Skeletal muscle satellite cell (primary cell): ENCODE data around the gene SGIP1.
A peak's percentile ranks its signal among the peaks of the same experiment; 100 is the strongest.

Source experiments
- H3K27me3 ChIP-seq: 2 replicates; pipeline ENCODE4 v1.7.0; 2013; ENCODE audit warnings: low read length; ENCODE audit not compliant: control insufficient read depth, insufficient read depth
- H3K36me3 ChIP-seq: 2 replicates; pipeline ENCODE4 v1.7.0; 2013; ENCODE audit warnings: mild to moderate bottlenecking, control low read depth, low read length; ENCODE audit not compliant: insufficient read depth
- H3K4me1 ChIP-seq: 2 replicates; pipeline ENCODE4 v1.7.0; 2013; ENCODE audit warnings: low read length; ENCODE audit not compliant: control insufficient read depth, insufficient read depth
- H3K4me2 ChIP-seq: 2 replicates; pipeline ENCODE4 v1.7.0; 2013; ENCODE audit warnings: mild to moderate bottlenecking, low read length
- H3K4me3 ChIP-seq: 2 replicates; pipeline ENCODE4 v1.7.0; 2013; ENCODE audit warnings: low read length
- H3K9ac ChIP-seq: 2 replicates; pipeline ENCODE4 v1.7.0; 2013; ENCODE audit warnings: mild to moderate bottlenecking, low read depth, low read length, moderate library complexity
- H3K9me3 ChIP-seq: replicated peaks from 2 replicates; pipeline ENCODE4 v1.7.0; 2013; ENCODE audit warnings: mild to moderate bottlenecking, control low read depth, low read length

SGIP1 gene

DNA sequence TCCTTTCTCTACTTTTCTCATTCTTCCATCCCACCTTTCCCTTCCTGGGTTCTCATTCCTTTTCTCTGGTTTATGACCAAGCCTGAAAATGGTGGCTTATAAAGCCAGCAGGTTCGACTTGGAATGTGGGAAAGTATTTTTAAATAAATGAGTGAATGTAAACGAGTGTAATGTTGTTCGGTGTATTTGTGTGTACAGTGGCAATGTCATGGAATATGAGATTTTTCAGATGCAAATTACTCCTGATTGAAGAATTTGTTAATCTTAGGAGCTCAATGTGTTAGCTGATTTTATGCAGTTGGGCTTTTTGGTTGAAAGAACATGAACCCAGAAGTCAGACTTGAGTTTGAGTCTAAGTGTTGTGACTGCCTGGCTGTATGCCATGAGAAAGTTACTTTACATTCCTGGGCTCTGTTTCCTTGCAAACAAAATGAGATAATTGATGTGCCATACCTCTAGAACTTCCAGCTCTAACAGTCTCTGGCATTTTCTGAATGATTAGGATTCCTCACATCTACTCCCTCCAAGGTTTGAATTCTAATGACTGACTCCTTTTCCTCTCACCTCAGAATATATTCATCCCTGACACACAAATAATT, 6.6 kb downstream of the SGIP1 start:
- no peaks in the 10 kb centered on the region for H3K27me3 ChIP-seq
- H3K4me3 ChIP-seq, result no peak overlapping the region
- H3K4me1 ChIP-seq, result peaks cover 32% of the 10 kb centered on the region

DNA sequence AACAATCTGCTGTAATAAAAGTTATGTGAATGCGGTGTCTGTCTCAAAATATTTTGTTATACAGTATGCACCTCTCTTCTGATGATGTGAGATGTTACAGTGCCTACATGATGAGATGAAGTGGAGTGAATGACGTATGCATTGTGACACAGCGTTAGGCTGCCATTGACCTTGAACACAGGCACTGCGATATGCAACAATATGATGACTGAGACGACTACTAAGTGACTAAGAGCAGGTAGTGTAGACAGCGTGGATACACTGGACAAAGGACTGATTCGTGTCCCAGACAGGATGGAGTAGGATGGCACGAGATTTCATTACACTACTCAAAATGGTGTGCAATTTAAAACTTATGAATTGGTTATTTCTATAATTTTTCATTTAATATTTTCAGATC, 8.4 kb downstream of the SGIP1 start:
- H3K27me3 ChIP-seq, result no peaks in the 10 kb centered on the region
- no peaks in the 10 kb centered on the region for H3K9me3 ChIP-seq
- peaks cover 16% of the 10 kb centered on the region for H3K36me3 ChIP-seq
- peak overlapping the region; percentile 55 for H3K9ac ChIP-seq
- peaks cover 32% of the 10 kb centered on the region for H3K4me1 ChIP-seq
- H3K4me2 ChIP-seq, result peak overlapping the region; percentile 46
- H3K4me3 ChIP-seq, result no peak overlapping the region

More for the DNA sequence above, 6.6 kb downstream of the SGIP1 start:
- Histone ChIP-seq H3K9ac (peak overlapping the region; percentile 7), H3K9me3 (no peaks in the 10 kb centered on the region), H3K4me2 (peak overlapping the region; percentile 24), H3K36me3 (peaks cover 16% of the 10 kb centered on the region)

DNA sequence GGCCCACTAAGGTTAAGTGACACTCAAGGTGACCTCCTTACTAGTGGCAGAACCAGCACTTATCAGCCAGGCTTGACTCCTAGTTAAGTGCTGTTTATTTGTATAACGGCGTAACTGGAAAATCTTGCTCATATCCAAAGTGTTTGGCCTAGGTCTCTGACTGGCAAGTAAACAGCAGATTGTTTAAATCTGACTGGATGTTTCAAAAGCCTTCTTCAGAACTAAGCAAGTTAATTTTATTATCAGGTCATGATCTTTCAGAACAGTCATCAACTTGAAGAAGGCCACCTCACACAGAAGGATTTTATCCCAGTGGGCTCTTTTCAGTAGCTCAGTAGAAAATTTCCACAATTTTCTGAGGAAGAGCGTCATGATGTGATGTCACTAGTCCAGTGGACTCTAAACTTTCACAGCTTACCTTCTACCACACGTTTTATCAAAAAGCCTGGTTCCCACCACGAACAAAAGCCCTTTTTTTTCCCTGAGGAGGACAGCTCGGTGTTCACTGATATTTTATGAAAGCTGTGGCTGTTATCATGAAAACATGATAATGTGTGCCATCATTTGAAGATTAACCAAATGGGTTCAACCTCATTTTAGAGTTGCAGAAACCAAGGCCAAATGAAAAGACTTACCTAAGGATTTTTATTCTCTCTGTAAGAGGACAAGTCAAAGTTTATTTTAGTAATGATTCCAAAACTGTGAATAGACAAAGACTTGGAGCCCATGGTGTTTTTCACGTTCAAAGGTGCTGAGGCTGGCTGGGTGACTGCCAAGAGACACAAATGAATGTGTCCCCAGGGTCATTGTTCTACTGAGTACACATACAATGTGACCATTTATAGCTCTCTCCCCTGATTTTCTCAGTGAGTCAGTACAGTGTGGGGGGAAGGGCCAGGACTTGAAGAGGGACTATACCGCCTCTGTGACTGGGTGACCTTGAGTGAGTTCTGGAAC, 9.1 kb downstream of the SGIP1 start:
- peaks cover 15% of the 10 kb centered on the region for H3K36me3 ChIP-seq
- peak overlapping the region; percentile 46 for H3K4me2 ChIP-seq
- H3K4me3 ChIP-seq, result peak overlapping the region; percentile 10
- H3K9me3 ChIP-seq, result no peaks in the 10 kb centered on the region
- H3K9ac ChIP-seq, result peak overlapping the region; percentile 55
- H3K27me3 ChIP-seq, result no peaks in the 10 kb centered on the region
- H3K4me1 ChIP-seq, result peaks cover 32% of the 10 kb centered on the region

DNA sequence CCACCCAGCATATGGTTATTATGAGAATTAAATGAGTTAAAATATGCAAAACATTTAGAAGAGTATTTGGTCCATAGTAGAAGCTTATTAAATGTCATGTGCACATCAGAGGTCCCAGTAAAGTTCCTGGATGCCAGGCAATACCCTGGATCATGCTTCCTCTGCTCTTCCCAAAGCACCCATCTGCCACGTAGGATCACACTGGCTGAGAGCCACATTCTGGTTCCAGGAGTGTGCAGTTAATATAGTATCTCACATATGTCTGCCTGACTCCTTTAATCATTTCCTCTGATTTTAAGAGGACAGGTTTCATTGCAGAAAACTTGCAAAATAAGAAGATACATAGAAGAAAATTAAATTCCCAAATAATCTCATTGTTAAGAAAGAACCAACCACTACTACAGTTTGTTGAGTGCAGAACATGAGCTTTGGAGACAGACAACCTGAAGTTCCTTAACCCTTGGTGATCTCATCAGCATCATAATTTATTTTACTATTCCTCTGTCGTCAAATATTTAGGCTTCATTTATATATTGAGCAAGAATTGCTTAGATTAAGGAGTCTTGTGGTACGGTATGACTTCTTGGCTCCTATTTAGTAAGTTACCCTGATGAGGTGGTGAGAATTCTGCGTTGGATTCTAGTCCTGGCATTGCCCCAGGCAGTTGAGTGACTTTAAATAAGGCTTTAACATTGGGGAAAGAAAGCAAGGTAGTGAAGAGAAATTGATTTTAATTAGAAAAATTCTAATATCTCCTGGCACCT, 12.3 kb downstream of the SGIP1 start:
- no peaks in the 10 kb centered on the region for H3K27me3 ChIP-seq
- no peaks in the 10 kb centered on the region for H3K9me3 ChIP-seq
- no peak overlapping the region for H3K4me2 ChIP-seq
- no peak overlapping the region for H3K4me3 ChIP-seq
- H3K9ac ChIP-seq, result no peak overlapping the region
- peaks cover 23% of the 10 kb centered on the region for H3K4me1 ChIP-seq
- H3K36me3 ChIP-seq, result peaks cover 4% of the 10 kb centered on the region

DNA sequence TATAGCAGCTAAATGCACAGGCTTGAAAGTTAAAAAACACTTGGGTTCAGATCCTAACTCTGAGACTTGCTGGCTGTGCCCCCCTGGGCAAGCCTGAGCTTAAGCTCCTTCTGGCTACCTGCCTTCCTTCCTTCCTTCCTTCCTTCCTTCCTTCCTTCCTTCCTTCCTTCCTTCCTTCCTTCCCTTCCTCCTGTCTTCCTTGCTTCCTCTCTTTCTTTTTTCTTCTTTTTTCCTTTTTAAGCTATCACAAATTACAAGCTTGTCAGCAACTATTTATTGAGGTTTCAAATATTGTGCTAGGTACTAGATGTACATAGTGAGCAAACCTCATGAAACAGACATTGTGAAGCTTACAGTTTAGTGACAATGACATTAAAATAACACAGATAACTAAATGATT, 15.1 kb downstream of the SGIP1 start:
- no peaks in the 10 kb centered on the region for H3K27me3 ChIP-seq
- no peaks in the 10 kb centered on the region for H3K9me3 ChIP-seq
- H3K4me2 ChIP-seq, result no peak overlapping the region
- peaks cover 3% of the 10 kb centered on the region for H3K36me3 ChIP-seq
- no peak overlapping the region for H3K9ac ChIP-seq
- peaks cover under 1% of the 10 kb centered on the region for H3K4me1 ChIP-seq
- no peak overlapping the region for H3K4me3 ChIP-seq

DNA sequence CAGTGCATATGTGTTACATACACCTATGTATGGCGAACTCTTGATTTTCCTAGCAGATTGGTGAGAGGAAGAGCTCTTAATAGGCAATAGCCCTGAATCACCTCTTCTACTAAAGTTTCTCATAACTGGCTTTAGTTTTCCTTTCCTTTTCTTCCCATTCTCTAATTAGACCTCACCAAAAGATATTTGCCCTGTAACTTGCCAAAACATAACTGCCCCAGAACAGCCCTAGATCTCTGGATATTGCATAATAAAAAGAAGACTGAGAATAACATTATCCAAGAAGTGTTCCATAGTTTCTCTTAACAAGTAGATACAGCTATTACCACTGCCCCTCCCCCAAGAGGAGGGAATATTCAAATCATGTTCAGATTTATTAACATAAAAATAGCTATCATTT, 16.3 kb downstream of the SGIP1 start:
- H3K4me1 ChIP-seq, result no peaks in the 10 kb centered on the region
- H3K9ac ChIP-seq, result no peak overlapping the region
- no peak overlapping the region for H3K4me3 ChIP-seq
- no peaks in the 10 kb centered on the region for H3K9me3 ChIP-seq
- H3K27me3 ChIP-seq, result no peaks in the 10 kb centered on the region
- H3K36me3 ChIP-seq, result peaks cover 4% of the 10 kb centered on the region
- H3K4me2 ChIP-seq, result no peak overlapping the region

DNA sequence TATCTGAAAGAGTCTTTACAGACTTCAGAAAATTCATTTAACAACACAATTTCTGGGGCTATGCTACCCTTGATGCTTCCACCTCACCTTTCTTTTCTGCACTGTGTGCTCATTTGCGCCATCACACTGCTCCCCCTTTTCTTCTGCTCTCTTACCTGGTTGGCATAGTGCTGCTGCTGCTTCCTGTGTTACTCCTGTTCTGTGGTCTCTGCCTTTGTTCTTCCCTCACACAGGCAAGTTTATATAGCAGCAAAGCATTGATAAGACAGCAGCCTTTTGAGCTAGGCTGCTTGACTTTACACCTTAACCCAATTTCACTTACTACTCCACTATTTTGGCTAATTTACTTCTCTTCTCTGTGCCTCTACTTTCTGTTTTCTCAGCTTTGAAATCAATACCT, 18.3 kb downstream of the SGIP1 start:
- Histone ChIP-seq H3K4me3 (no peak overlapping the region), H3K4me2 (no peak overlapping the region), H3K9ac (no peak overlapping the region), H3K36me3 (peaks cover 7% of the 10 kb centered on the region), H3K27me3 (no peaks in the 10 kb centered on the region), H3K4me1 (peaks cover 12% of the 10 kb centered on the region), H3K9me3 (no peaks in the 10 kb centered on the region)

DNA sequence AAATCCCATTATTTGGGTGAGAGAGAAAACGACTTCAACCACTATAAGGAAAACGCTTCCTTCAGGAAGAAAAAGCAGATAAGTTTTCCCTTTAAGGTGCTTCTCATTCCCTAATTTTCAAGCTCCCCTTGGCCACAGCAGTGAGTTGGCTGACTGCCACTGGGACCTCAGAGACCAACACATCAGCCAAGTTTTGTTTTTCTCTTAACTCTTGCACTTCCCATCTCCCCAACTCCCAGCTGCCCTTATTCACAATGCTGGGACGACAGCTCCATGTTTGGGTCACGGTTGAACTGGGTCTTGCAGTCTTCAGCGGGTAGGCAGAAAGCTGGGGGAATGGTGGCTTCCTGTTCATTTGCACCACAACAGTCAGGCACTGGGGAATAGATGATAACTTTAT, 18.9 kb downstream of the SGIP1 start:
- H3K4me2 ChIP-seq, result no peak overlapping the region
- H3K27me3 ChIP-seq, result no peaks in the 10 kb centered on the region
- no peaks in the 10 kb centered on the region for H3K9me3 ChIP-seq
- no peak overlapping the region for H3K4me3 ChIP-seq
- H3K36me3 ChIP-seq, result peaks cover 7% of the 10 kb centered on the region
- no peak overlapping the region for H3K9ac ChIP-seq
- H3K4me1 ChIP-seq, result peaks cover 14% of the 10 kb centered on the region

DNA sequence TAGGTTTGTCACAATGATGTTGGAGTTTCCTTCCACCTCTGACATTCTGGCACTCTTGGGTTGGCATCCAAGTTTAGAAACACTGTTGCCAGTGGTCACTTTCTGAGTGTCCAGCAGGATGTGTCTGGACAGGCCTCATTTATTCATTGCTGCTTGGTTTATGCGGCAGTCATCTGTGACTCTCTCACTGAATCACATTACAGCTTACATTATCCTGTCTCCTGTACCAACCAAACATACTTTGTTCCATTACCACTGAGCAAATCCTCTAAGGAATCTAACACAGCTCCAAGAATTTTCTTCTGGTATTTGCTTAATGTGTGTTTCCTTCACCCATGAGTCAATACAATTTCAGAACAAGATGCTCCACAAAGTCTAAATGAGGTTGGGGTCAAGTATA, 19.9 kb downstream of the SGIP1 start:
- peaks cover 7% of the 10 kb centered on the region for H3K36me3 ChIP-seq
- no peak overlapping the region for H3K4me2 ChIP-seq
- H3K27me3 ChIP-seq, result no peaks in the 10 kb centered on the region
- no peaks in the 10 kb centered on the region for H3K9me3 ChIP-seq
- H3K4me3 ChIP-seq, result no peak overlapping the region
- H3K4me1 ChIP-seq, result peaks cover 14% of the 10 kb centered on the region
- H3K9ac ChIP-seq, result no peak overlapping the region

DNA sequence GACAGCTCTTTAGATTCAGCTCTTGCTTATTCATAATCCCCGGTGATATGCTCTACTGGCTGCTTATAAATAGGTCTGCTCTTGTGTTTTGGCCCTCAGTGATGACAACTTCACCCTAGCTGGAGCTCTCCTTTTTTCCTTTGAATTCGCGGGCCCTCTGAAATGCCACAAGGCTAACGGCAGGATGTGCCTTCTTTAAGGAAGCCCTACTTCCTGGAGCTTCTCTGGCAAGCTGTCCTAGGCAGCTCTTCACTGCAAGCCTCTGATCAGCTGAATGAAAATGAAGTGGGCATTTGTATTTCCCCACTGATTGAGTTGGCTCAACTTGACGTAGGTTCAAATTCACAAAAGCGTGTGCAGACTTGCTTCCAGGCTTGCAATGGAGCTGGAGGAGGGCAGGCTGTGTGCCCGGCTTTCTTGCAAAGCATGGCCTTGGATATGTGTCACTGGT, 22.2 kb downstream of the SGIP1 start:
- Histone ChIP-seq H3K27me3 (no peaks in the 10 kb centered on the region), H3K4me1 (peaks cover 14% of the 10 kb centered on the region), H3K4me2 (no peak overlapping the region), H3K9me3 (no peaks in the 10 kb centered on the region), H3K4me3 (no peak overlapping the region), H3K36me3 (peaks cover 6% of the 10 kb centered on the region), H3K9ac (no peak overlapping the region)

DNA sequence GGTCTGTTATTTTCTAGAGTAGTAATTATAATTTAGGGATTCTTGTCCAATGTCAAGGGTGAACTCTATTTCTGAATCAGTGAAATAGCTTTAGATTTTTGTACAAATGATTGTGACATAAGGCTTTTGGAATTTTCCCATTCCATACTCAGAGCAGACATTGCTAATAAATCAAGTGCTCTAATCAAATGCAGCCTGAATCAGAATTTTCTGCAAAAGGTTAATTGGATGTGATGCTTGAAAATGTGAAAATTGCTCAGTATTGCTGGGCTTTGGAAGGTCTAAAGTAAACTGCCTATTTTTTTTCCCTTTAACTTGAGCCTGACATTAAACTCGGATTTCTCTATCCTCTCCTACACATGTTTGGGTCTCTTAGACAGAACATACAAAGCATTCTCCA, 23.2 kb downstream of the SGIP1 start:
- H3K36me3 ChIP-seq, result peaks cover 4% of the 10 kb centered on the region
- no peaks in the 10 kb centered on the region for H3K27me3 ChIP-seq
- no peak overlapping the region for H3K9ac ChIP-seq
- no peak overlapping the region for H3K4me2 ChIP-seq
- H3K9me3 ChIP-seq, result no peaks in the 10 kb centered on the region
- no peak overlapping the region for H3K4me3 ChIP-seq
- H3K4me1 ChIP-seq, result peaks cover 18% of the 10 kb centered on the region
